HCT116 (cell line): ENCODE data around the gene FSHR. TPM values are rescaled to one million over a fixed set of nuclear protein-coding genes. Genes with fewer than 3 reads are reported as not detected.

Experiments used
- ATAC-seq: fragments of 200-7000 bp; cut with Tn5 transposase; 2 replicates; pipeline ENCODE4 v1.9.1; 2020; ENCODE audit warnings: mild to moderate bottlenecking, moderate library complexity
- BruUV-seq: library from RNA; stranded (reverse); fragments of 400-500 nt; replicated peaks from 2 replicates; lab custom pipeline; 2021; lab: Mats Ljungman, UMichigan
- CTCF ChIA-PET: fragments of 300-600 bp; sonication (Branson Sonifier 250); formaldehyde crosslinking; loops from one replicate; lab custom pipeline; 2021; ENCODE audit warnings: antibody characterized with exemption; lab: Charles Lee
- POLR2A ChIA-PET: fragments of 300-600, 350-600 bp; sonication (Branson Sonifier 250); formaldehyde crosslinking; loops from one replicate; lab custom pipeline; 2021; ENCODE audit warnings: antibody characterized with exemption; lab: Charles Lee
- RAD21 ChIA-PET, 2 experiments: fragments of 300-600 bp; sonication (Branson Sonifier 250); formaldehyde crosslinking; loops; one replicate each; lab custom pipeline; 2023; ENCODE audit warnings: low total read pairs in 2 of 2; ENCODE audit not compliant: uncharacterized antibody in 2 of 2, unreplicated experiment in 2 of 2, low non-redundant PET in 1 of 2; lab: Charles Lee
- DNase-seq: peaks from one replicate; pipeline ENCODE4 v3.0.0-alpha.2; 2010; ENCODE audit warnings: low read depth, low spot score
- H2AFZ ChIP-seq: fragments of 200-600 bp; shearing (Covaris generic), sonication (generic); 2 replicates; pipeline ENCODE4 v1.6.1; 2017; ENCODE audit warnings: low read depth, mixed run types, mixed read lengths, antibody characterized with exemption, low read length; ENCODE audit not compliant: poor library complexity, severe bottlenecking
- H3K27ac ChIP-seq: 2 replicates; pipeline ENCODE4 v1.5.1; 2012; ENCODE audit warnings: low read depth, low read length
- H3K27me3 ChIP-seq: fragments of 200-600 bp; sonication (generic); 2 replicates; pipeline ENCODE4 v1.6.1; 2016; ENCODE audit warnings: mixed run types, low read length, mixed read lengths; ENCODE audit not compliant: insufficient read depth
- H3K36me3 ChIP-seq, 2 experiments: fragments of 200-500 bp in 1 of 2; fragments of 200-600 bp in 1 of 2; sonication (Bioruptor generic) in 1 of 2; sonication (generic) in 1 of 2; 2 replicates each; pipeline versions ENCODE4 v1.5.1 to v1.6.1; 2014 to 2016; ENCODE audit warnings: low read length in 2 of 2, inconsistent platforms in 1 of 2, mixed read lengths in 1 of 2, mixed run types in 1 of 2; ENCODE audit not compliant: insufficient read depth in 2 of 2, control insufficient read depth in 1 of 2
- H3K4me1 ChIP-seq, 2 experiments: fragments of 200-600 bp in 1 of 2; sonication (generic) in 1 of 2; 2 replicates each; pipeline versions ENCODE4 v1.5.1 to v1.6.1; 2012 to 2017; ENCODE audit warnings: low read length in 2 of 2, inconsistent platforms in 1 of 2, mild to moderate bottlenecking in 1 of 2, mixed read lengths in 1 of 2, mixed run types in 1 of 2, moderate library complexity in 1 of 2; ENCODE audit not compliant: insufficient read depth in 2 of 2, control insufficient read depth in 1 of 2
- H3K4me2 ChIP-seq: fragments of 200-600 bp; sonication (generic); 2 replicates; pipeline ENCODE4 v1.6.1; 2017; ENCODE audit warnings: mixed run types, low read length, mixed read lengths
- H3K4me3 ChIP-seq, 2 experiments: fragments of 200-600 bp in 1 of 2; sonication (generic) in 1 of 2; replicated peaks in 1 of 2; 2 replicates each; pipeline ENCODE4 v1.5.1; 2011 to 2016; ENCODE audit warnings: low read length in 2 of 2, control low read depth in 1 of 2, low read depth in 1 of 2, mild to moderate bottlenecking in 1 of 2, mixed read lengths in 1 of 2, mixed run types in 1 of 2
- H3K79me2 ChIP-seq: fragments of 200-600 bp; sonication (generic); 2 replicates; pipeline ENCODE4 v1.6.1; 2017; ENCODE audit warnings: mild to moderate bottlenecking, mixed run types, low read length, moderate library complexity, mixed read lengths; ENCODE audit not compliant: insufficient read depth
- H3K9ac ChIP-seq: fragments of 200-600 bp; sonication (generic); 2 replicates; pipeline ENCODE4 v1.6.1; 2016; ENCODE audit warnings: low read length, mixed read lengths
- H3K9me2 ChIP-seq: fragments of 200-600 bp; sonication (generic), shearing (Covaris generic); 2 replicates; pipeline ENCODE4 v1.6.1; 2017; ENCODE audit warnings: mixed run types, mild to moderate bottlenecking, moderate library complexity; ENCODE audit not compliant: insufficient read depth
- H3K9me3 ChIP-seq, 2 experiments: fragments of 200-500 bp in 1 of 2; fragments of 200-600 bp in 1 of 2; sonication (Bioruptor generic) in 1 of 2; sonication (generic) in 1 of 2; 2 replicates each; pipeline ENCODE4 v1.6.1; 2014 to 2017; ENCODE audit warnings: low read length in 2 of 2, mixed read lengths in 2 of 2, inconsistent platforms in 1 of 2, low read depth in 1 of 2, mild to moderate bottlenecking in 1 of 2, mixed run types in 1 of 2, moderate library complexity in 1 of 2; ENCODE audit not compliant: control insufficient read depth in 1 of 2, insufficient read depth in 1 of 2
- H4K20me1 ChIP-seq: fragments of 200-600 bp; sonication (generic), shearing (Covaris generic); 2 replicates; pipeline ENCODE4 v1.6.1; 2017; ENCODE audit warnings: mixed run types, mild to moderate bottlenecking, moderate library complexity; ENCODE audit not compliant: insufficient read depth
- EGR1 ChIP-seq: IDR thresholded peaks from 2 replicates; pipeline ENCODE4 v1.6.1; 2012; ENCODE audit warnings: low read depth
- ELF1 ChIP-seq: IDR thresholded peaks from 2 replicates; pipeline ENCODE4 v1.6.1; 2012; ENCODE audit warnings: low read depth, borderline replicate concordance
- EZH2 ChIP-seq: fragments of 200-600 bp; sonication (generic); IDR thresholded peaks from 2 replicates; pipeline ENCODE4 v1.6.1; 2017; ENCODE audit warnings: antibody characterized with exemption, mixed run types
- EZH2phosphoT487 ChIP-seq: fragments of 200-600 bp; IDR thresholded peaks from 2 replicates; pipeline ENCODE4 v1.6.1; 2018; ENCODE audit warnings: antibody characterized with exemption, borderline replicate concordance
- FOSL1 ChIP-seq: IDR thresholded peaks from 2 replicates; pipeline ENCODE4 v1.6.1; 2012; ENCODE audit warnings: low read depth
- POLR2AphosphoS5 ChIP-seq: IDR thresholded peaks from 2 replicates; pipeline ENCODE4 v1.6.1; 2011; ENCODE audit warnings: mild to moderate bottlenecking, low read depth, low read length, moderate library complexity
- SIN3A ChIP-seq: IDR thresholded peaks from 2 replicates; pipeline ENCODE4 v1.6.1; 2012; ENCODE audit warnings: low read depth
- TCF7L2 ChIP-seq: IDR thresholded peaks from 2 replicates; pipeline ENCODE4 v1.7.0; 2011; ENCODE audit warnings: borderline replicate concordance, inconsistent platforms; ENCODE audit not compliant: insufficient read depth, insufficient read length; ENCODE audit errors: extremely low read depth
- ZBTB33 ChIP-seq: IDR thresholded peaks from 2 replicates; pipeline ENCODE4 v1.6.1; 2011; ENCODE audit warnings: mild to moderate bottlenecking, low read length, moderate library complexity; ENCODE audit not compliant: insufficient replicate concordance; ENCODE audit errors: extremely low read depth
- ZFX ChIP-seq: fragments of 450-650 bp; IDR thresholded peaks from 2 replicates; pipeline ENCODE4 v1.6.1; 2017
- intact Hi-C: fragments of 100-400 bp; cut with micrococcal nuclease; formaldehyde crosslinking; loops from 2 replicates; pipeline ENCODE4 v1.10.0; 2022
- total RNA-seq: library from RNA; stranded (reverse); gene quantifications from one replicate; pipeline ENCODE4 v1.2.1, GENCODE V29; 2021; ENCODE audit not compliant: unreplicated experiment
- TF ChIP-seq, protein P1 (sequence below): IDR thresholded peaks from 2 replicates; pipeline ENCODE4 v1.6.1; 2012; ENCODE audit warnings: low read depth

The FSHR gene
- total RNA-seq, 1 experiment from 2014 or later, result not detected

- TF ChIP-seq, protein P1, sequence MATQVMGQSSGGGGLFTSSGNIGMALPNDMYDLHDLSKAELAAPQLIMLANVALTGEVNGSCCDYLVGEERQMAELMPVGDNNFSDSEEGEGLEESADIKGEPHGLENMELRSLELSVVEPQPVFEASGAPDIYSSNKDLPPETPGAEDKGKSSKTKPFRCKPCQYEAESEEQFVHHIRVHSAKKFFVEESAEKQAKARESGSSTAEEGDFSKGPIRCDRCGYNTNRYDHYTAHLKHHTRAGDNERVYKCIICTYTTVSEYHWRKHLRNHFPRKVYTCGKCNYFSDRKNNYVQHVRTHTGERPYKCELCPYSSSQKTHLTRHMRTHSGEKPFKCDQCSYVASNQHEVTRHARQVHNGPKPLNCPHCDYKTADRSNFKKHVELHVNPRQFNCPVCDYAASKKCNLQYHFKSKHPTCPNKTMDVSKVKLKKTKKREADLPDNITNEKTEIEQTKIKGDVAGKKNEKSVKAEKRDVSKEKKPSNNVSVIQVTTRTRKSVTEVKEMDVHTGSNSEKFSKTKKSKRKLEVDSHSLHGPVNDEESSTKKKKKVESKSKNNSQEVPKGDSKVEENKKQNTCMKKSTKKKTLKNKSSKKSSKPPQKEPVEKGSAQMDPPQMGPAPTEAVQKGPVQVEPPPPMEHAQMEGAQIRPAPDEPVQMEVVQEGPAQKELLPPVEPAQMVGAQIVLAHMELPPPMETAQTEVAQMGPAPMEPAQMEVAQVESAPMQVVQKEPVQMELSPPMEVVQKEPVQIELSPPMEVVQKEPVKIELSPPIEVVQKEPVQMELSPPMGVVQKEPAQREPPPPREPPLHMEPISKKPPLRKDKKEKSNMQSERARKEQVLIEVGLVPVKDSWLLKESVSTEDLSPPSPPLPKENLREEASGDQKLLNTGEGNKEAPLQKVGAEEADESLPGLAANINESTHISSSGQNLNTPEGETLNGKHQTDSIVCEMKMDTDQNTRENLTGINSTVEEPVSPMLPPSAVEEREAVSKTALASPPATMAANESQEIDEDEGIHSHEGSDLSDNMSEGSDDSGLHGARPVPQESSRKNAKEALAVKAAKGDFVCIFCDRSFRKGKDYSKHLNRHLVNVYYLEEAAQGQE, result no peak
- TF ChIP-seq EGR1 (no peak), ELF1 (no peak), EZH2 (no peak), POLR2AphosphoS5 (no peak), FOSL1 (no peak), SIN3A (no peak), ZBTB33 (no peak)
- TF ChIP-seq, all 23 proteins: peak for 0
These were observed 1.1 kb downstream of the FSHR start (continued) for GRCh38 chr2:49153252-49153651.

- no peaks in the 10 kb centered on the region for H3K36me3 ChIP-seq
- no peak overlapping the region for H3K9ac ChIP-seq
- H3K4me2 ChIP-seq, result no peak overlapping the region
- RAD21 ChIA-PET, result no interaction called here
- POLR2A ChIA-PET, result no interaction called here
- BruUV-seq, result no TSS peak
- no peak for TF ChIP-seq TCF7L2
- TF ChIP-seq FOSL1, result no peak
- TF ChIP-seq ZFX, result no peak
- no peak for TF ChIP-seq EGR1
- no peak for TF ChIP-seq EZH2phosphoT487
- intact Hi-C loops, result no loop called here
- no peaks in the 10 kb centered on the region for H3K27me3 ChIP-seq
- H3K9me2 ChIP-seq, result no peaks in the 10 kb centered on the region
- no peak overlapping the region for H3K4me3 ChIP-seq
- no peak for DNase-seq
- H3K27ac ChIP-seq, result no peak overlapping the region
- H3K79me2 ChIP-seq, result no peaks in the 10 kb centered on the region
- H3K4me1 ChIP-seq, result no peaks in the 10 kb centered on the region
- H2AFZ ChIP-seq, result no peak overlapping the region
- H3K9me3 ChIP-seq, result peaks cover 0 to 5% of the 10 kb centered on the region in 2 experiments; a peak in 1 of 4 replicates
- CTCF ChIA-PET, result no interaction called here
- ATAC-seq, result no peak
- no peaks in the 10 kb centered on the region for H4K20me1 ChIP-seq
These were observed 1.5 kb downstream of the FSHR start for GRCh38 chr2:49152824-49153223.
